Gastroesophageal sphincter (tissue), 4 donors: ENCODE measurements around the gene STAT4. TPM values are rescaled to one million over a fixed set of nuclear protein-coding genes. Genes with fewer than 3 reads are reported as not detected.

ENCODE experiments used
- ATAC-seq: fragments of 150-250 bp; one replicate; pipeline ENCODE4 v1.9.1; 2016; ENCODE audit warnings: mild to moderate bottlenecking, moderate library complexity
- H3K27ac ChIP-seq, 4 donors: fragments of 200-600 bp; sonication (generic) in 3 of 4; 1 replicate in 3 of 4; 2 replicates in 1 of 4; pipeline ENCODE4 v1.5.1; 2016 to 2019
- H3K27me3 ChIP-seq: fragments of 200-600 bp; sonication (generic); one replicate; pipeline ENCODE4 v1.5.1; 2019
- H3K36me3 ChIP-seq, 2 donors: fragments of 200-600 bp; sonication (generic); one replicate each; pipeline ENCODE4 v1.5.1; 2019; ENCODE audit warnings: control low read depth in 1 of 2
- H3K4me1 ChIP-seq, 3 donors: fragments of 200-600 bp; sonication (generic); 1 replicate in 2 of 3; 2 replicates in 1 of 3; pipeline ENCODE4 v1.5.1; 2016 to 2019; ENCODE audit warnings: control low read depth in 2 of 3
- H3K4me3 ChIP-seq, 2 donors: fragments of 200-600 bp; sonication (generic); one replicate each; pipeline ENCODE4 v1.5.1; 2019; ENCODE audit warnings: mild to moderate bottlenecking in 1 of 2, moderate library complexity in 1 of 2
- H3K9me3 ChIP-seq, 3 donors: fragments of 200-600 bp; sonication (generic); one replicate each; pipeline ENCODE4 v1.5.1; 2017 to 2019; ENCODE audit warnings: control low read depth in 2 of 3
- EP300 ChIP-seq: sonication (generic); formaldehyde crosslinking; IDR thresholded peaks from one replicate; pipeline ENCODE4 v1.6.1; 2017; ENCODE audit warnings: antibody characterized with exemption, mild to moderate bottlenecking
- POLR2A ChIP-seq, 2 donors: fragments of 450-650 bp; IDR thresholded peaks; one replicate each; pipeline ENCODE4 v1.6.1; 2017; ENCODE audit warnings: antibody characterized with exemption in 2 of 2, mild to moderate bottlenecking in 2 of 2, moderate library complexity in 1 of 2
- POLR2AphosphoS5 ChIP-seq: sonication (generic); formaldehyde crosslinking; IDR thresholded peaks from one replicate; pipeline ENCODE4 v1.6.1; 2017; ENCODE audit warnings: antibody characterized with exemption
- WGBS, 2 donors: methylation state at CpG; one replicate each; pipeline ENCODE4 v1.1.5; 2018; ENCODE audit warnings: low coverage in 1 of 2; 5-methylcytosine and 5-hydroxymethylcytosine counted together
- total RNA-seq, 4 donors: library from RNA; depleted of rRNA; stranded (reverse); fragments of >200 nt; gene quantifications; one replicate each; pipeline ENCODE4 v1.1.0, GENCODE V29; 2016
- TF ChIP-seq, protein P1 (sequence below), 4 experiments: fragments of 200-600 bp in 2 of 4; fragments of 450-650 bp in 2 of 4; sonication (generic) in 1 of 4; IDR thresholded peaks; one replicate each; pipeline ENCODE4 v1.5.1; 2017 to 2019; ENCODE audit warnings: antibody characterized with exemption in 4 of 4, mild to moderate bottlenecking in 2 of 4, moderate library complexity in 2 of 4

Gene STAT4
- total RNA-seq, 4 donors from 2014 or later = 0.39 to 4.8 (median 1.9) TPM

GRCh38 chr2:191171286-191171685 is 20.5 kb upstream of the STAT4 start:
- TF ChIP-seq EP300 = no peak
- TF ChIP-seq, protein P1, sequence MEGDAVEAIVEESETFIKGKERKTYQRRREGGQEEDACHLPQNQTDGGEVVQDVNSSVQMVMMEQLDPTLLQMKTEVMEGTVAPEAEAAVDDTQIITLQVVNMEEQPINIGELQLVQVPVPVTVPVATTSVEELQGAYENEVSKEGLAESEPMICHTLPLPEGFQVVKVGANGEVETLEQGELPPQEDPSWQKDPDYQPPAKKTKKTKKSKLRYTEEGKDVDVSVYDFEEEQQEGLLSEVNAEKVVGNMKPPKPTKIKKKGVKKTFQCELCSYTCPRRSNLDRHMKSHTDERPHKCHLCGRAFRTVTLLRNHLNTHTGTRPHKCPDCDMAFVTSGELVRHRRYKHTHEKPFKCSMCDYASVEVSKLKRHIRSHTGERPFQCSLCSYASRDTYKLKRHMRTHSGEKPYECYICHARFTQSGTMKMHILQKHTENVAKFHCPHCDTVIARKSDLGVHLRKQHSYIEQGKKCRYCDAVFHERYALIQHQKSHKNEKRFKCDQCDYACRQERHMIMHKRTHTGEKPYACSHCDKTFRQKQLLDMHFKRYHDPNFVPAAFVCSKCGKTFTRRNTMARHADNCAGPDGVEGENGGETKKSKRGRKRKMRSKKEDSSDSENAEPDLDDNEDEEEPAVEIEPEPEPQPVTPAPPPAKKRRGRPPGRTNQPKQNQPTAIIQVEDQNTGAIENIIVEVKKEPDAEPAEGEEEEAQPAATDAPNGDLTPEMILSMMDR (IDR thresholded peaks at IDR 0.05) = no peak
- no peak for TF ChIP-seq POLR2A (IDR thresholded peaks at IDR 0.05)
- no peak for TF ChIP-seq POLR2AphosphoS5
- peaks cover 0 to 30% (median 17%) of the 10 kb centered on the region in 3 donors for H3K4me1 ChIP-seq
- no peaks in the 10 kb centered on the region for H3K9me3 ChIP-seq
- 48 to 54% methylated on average over 2 of the region's 2 CpGs for WGBS, 2 donors
- H3K27me3 ChIP-seq = no peaks in the 10 kb centered on the region
- ATAC-seq = no peak
- H3K4me3 ChIP-seq = no peak overlapping the region
- no peak overlapping the region for H3K27ac ChIP-seq
- no peaks in the 10 kb centered on the region for H3K36me3 ChIP-seq

GRCh38 chr2:191170773-191171172 is 20.0 kb upstream of the STAT4 start:
- Histone ChIP-seq H3K27me3 (no peaks in the 10 kb centered on the region), H3K27ac (no peak overlapping the region), H3K4me3 (no peak overlapping the region), H3K36me3 (no peaks in the 10 kb centered on the region), H3K9me3 (no peaks in the 10 kb centered on the region), H3K4me1 (peaks cover 0 to 35% (median 17%) of the 10 kb centered on the region in 3 donors)
- no peak for ATAC-seq
- 75 to 92% methylated on average over 2 to 3 of the region's 3 CpGs for WGBS, 2 donors
- TF ChIP-seq EP300 (no peak), POLR2AphosphoS5 (no peak), POLR2A (IDR thresholded peaks at IDR 0.05) (no peak)
- TF ChIP-seq, protein P1 (IDR thresholded peaks at IDR 0.05) = no peak

GRCh38 chr2:191170301-191170636 is 19.5 kb upstream of the STAT4 start:
- Histone ChIP-seq H3K27me3 (no peaks in the 10 kb centered on the region), H3K4me3 (no peak overlapping the region), H3K27ac (no peak overlapping the region), H3K4me1 (peaks cover 0 to 40% (median 17%) of the 10 kb centered on the region in 3 donors), H3K36me3 (no peaks in the 10 kb centered on the region), H3K9me3 (no peaks in the 10 kb centered on the region)
- TF ChIP-seq POLR2AphosphoS5 (no peak), POLR2A (IDR thresholded peaks at IDR 0.05) (no peak), EP300 (no peak)
- WGBS, 2 donors = 100% methylated on average over 1 of the region's 1 CpG
- no peak for ATAC-seq

DNA sequence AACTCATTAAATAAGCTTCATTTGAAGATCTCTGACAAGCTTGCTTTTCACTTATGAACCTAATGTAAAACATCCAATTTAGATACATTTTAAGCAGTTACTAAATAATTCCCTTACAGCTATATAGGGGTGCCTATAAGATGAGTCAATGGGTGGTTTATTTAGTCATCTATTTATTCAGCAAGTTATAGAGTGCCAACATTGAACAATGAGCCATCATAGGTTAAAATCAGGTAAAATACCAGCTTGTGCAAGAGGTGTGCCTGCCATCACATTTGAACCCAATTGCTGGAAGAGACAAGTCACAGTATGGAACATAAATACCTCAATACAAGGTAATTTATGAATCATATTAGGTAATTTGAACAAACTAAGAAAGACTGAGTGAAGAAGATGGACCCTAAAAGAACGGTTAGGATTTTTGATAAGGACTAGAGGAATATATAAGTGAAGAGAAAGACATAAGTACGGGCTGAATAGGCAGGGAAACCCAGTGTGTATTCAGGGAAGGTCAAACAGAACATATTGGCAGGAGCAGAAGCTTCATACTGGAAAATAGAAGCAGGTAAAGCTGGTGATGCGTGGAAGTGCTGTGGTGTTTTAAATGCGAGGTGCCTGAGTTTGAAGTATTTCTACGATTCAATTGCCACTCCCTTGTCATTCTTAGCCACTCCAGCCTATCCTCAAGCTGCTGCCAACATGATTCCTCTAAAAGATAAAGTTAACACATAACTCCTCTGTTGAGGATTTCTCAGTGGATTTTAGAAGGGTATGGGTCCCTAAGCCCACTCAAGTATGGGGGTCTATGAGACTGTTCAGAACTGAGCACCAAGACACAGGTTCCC is 18.9 kb upstream of the STAT4 start:
- ATAC-seq = no peak
- WGBS, 2 donors = 87 to 94% methylated on average over 4 to 5 of the region's 5 CpGs

DNA sequence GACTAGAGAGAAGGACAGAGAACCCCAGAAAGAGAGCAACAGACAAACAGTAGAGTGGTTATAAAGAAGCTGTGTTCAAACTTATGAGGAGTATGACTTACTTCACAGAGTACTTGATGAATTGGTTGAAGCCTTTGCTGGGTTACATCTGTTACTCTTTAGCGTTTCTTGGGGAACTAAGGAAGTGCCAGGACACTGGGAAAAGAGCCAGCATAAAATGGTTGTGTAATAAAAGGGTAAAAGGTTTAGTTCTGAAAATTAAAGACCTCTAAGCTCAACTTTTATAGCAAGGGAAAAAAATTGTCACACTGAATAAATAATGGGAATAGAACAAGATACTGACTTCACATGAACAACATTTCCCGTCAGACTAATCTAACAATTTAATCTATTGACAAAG is 17.0 kb upstream of the STAT4 start:
- Histone ChIP-seq H3K4me1 (peaks cover 0 to 38% (median 17%) of the 10 kb centered on the region in 3 donors), H3K36me3 (no peaks in the 10 kb centered on the region), H3K4me3 (no peak overlapping the region), H3K9me3 (no peaks in the 10 kb centered on the region), H3K27me3 (no peaks in the 10 kb centered on the region), H3K27ac (peak overlapping the region in 1 of 4 donors; percentile 37)
- 8 to 25% methylated on average over 2 of the region's 2 CpGs for WGBS, 2 donors
- ATAC-seq = peak; percentile 65
- TF ChIP-seq, protein P1 (IDR thresholded peaks at IDR 0.05) = no peak
- no peak for TF ChIP-seq POLR2A (IDR thresholded peaks at IDR 0.05)
- peak; percentile 48 for TF ChIP-seq POLR2AphosphoS5

More for the DNA sequence above, 18.9 kb upstream of the STAT4 start:
- Histone ChIP-seq H3K36me3 (no peaks in the 10 kb centered on the region), H3K9me3 (no peaks in the 10 kb centered on the region), H3K27ac (no peak overlapping the region), H3K27me3 (no peaks in the 10 kb centered on the region), H3K4me3 (no peak overlapping the region), H3K4me1 (peaks cover 0 to 41% (median 17%) of the 10 kb centered on the region in 3 donors)
- no peak for TF ChIP-seq POLR2AphosphoS5
- TF ChIP-seq EP300 = no peak
- TF ChIP-seq, protein P1 (IDR thresholded peaks at IDR 0.05) = no peak
- TF ChIP-seq POLR2A (IDR thresholded peaks at IDR 0.05) = no peak
